Neural cell (in vitro differentiated cells): Measurements from ENCODE around the gene SLC24A3. TPM values are rescaled to one million over a fixed set of nuclear protein-coding genes. Genes with fewer than 3 reads are reported as not detected.

Experiments used
- H2AFZ ChIP-seq: fragments of 200-600, 300-800 bp; sonication (generic), shearing (Covaris generic); 2 replicates; pipeline ENCODE4 v1.6.0; 2014; ENCODE audit warnings: low read depth, mild to moderate bottlenecking, antibody characterized with exemption, low read length, moderate library complexity
- H3F3A ChIP-seq: fragments of 200-600 bp; shearing (Covaris generic); 2 replicates; pipeline ENCODE4 v1.6.1; 2016; ENCODE audit warnings: mild to moderate bottlenecking, moderate library complexity, mixed read lengths, antibody characterized with exemption, low read length; ENCODE audit not compliant: insufficient read depth, poor library complexity, severe bottlenecking
- H3K27ac ChIP-seq: fragments of 200-600, 300-800 bp; sonication (generic), shearing (Covaris generic); 2 replicates; pipeline ENCODE4 v1.5.1; 2014; ENCODE audit warnings: mild to moderate bottlenecking, low read length, moderate library complexity
- H3K27me3 ChIP-seq: fragments of 300-800, 200-600 bp; sonication (generic), shearing (Covaris generic); 2 replicates; pipeline ENCODE4 v1.6.0; 2014; ENCODE audit warnings: mild to moderate bottlenecking, low read depth, low read length, moderate library complexity; ENCODE audit not compliant: insufficient read depth
- H3K36me3 ChIP-seq: fragments of 300-800, 200-600 bp; sonication (generic), shearing (Covaris generic); 2 replicates; pipeline ENCODE4 v1.5.1; 2014; ENCODE audit warnings: mild to moderate bottlenecking, antibody characterized with exemption, low read length, moderate library complexity; ENCODE audit not compliant: insufficient read depth
- H3K4me2 ChIP-seq: fragments of 300-800, 200-600 bp; sonication (generic), shearing (Covaris generic); 2 replicates; pipeline ENCODE4 v1.6.0; 2014; ENCODE audit warnings: mild to moderate bottlenecking, low read length
- H3K4me3 ChIP-seq: fragments of 300-800, 200-600 bp; sonication (generic), shearing (Covaris generic); 2 replicates; pipeline ENCODE4 v1.5.1; 2014; ENCODE audit warnings: mild to moderate bottlenecking, low read length, moderate library complexity
- H3K79me2 ChIP-seq: fragments of 200-600 bp; shearing (Covaris generic); replicated peaks from 2 replicates; pipeline ENCODE4 v1.6.0; 2014; ENCODE audit warnings: mild to moderate bottlenecking, low read length, moderate library complexity; ENCODE audit not compliant: insufficient read depth
- H3K9ac ChIP-seq: fragments of 300-800, 200-600 bp; sonication (generic), shearing (Covaris generic); 2 replicates; pipeline ENCODE4 v1.6.1; 2016; ENCODE audit warnings: mild to moderate bottlenecking, low read length, mixed read lengths
- H3K9me2 ChIP-seq: fragments of 200-600 bp; shearing (Covaris generic); 2 replicates; pipeline ENCODE4 v1.6.1; 2016; ENCODE audit warnings: mild to moderate bottlenecking, low read length, mixed read lengths; ENCODE audit not compliant: insufficient read depth
- H3K9me3 ChIP-seq: fragments of 200-600, 300-800 bp; sonication (generic), shearing (Covaris generic); 2 replicates; pipeline ENCODE4 v1.6.1; 2016; ENCODE audit warnings: mild to moderate bottlenecking, mixed run types, low read length, moderate library complexity, mixed read lengths
- H4K20me1 ChIP-seq: fragments of 200-600 bp; shearing (Covaris generic); 2 replicates; pipeline ENCODE4 v1.6.1; 2016; ENCODE audit warnings: mild to moderate bottlenecking, mixed run types; ENCODE audit not compliant: insufficient read depth
- CTCF ChIP-seq: fragments of 450-650 bp; IDR thresholded peaks from 2 replicates; pipeline ENCODE4 v1.5.1; 2014; ENCODE audit warnings: antibody characterized with exemption, mild to moderate bottlenecking, moderate library complexity; ENCODE audit not compliant: poor library complexity, severe bottlenecking
- EP300 ChIP-seq: fragments of 450-650 bp; conservative IDR thresholded peaks from 2 replicates; pipeline ENCODE4 v1.6.1; 2014; ENCODE audit warnings: antibody characterized with exemption, mild to moderate bottlenecking, moderate library complexity; ENCODE audit not compliant: poor library complexity, severe bottlenecking
- EZH2 ChIP-seq: fragments of 200-600, 300-800 bp; shearing (Covaris generic), sonication (generic); IDR thresholded peaks from 2 replicates; pipeline ENCODE4 v1.6.1; 2014; ENCODE audit warnings: antibody characterized with exemption, low read length, borderline replicate concordance, mild to moderate bottlenecking; ENCODE audit not compliant: insufficient read depth, poor library complexity, severe bottlenecking
- MXI1 ChIP-seq: fragments of 450-650 bp; conservative IDR thresholded peaks from 2 replicates; pipeline ENCODE4 v1.6.1; 2014; ENCODE audit warnings: antibody characterized with exemption, mild to moderate bottlenecking; ENCODE audit not compliant: poor library complexity, severe bottlenecking
- POLR2AphosphoS5 ChIP-seq: IDR thresholded peaks from 2 replicates; pipeline ENCODE4 v1.6.1; 2012
- RAD21 ChIP-seq: fragments of 450-650 bp; conservative IDR thresholded peaks from 2 replicates; pipeline ENCODE4 v1.6.1; 2014; ENCODE audit warnings: antibody characterized with exemption, mild to moderate bottlenecking, moderate library complexity
- REST ChIP-seq: IDR thresholded peaks from 2 replicates; pipeline ENCODE4 v1.6.1; 2012; ENCODE audit warnings: borderline replicate concordance
- SMC3 ChIP-seq: fragments of 450-650 bp; conservative IDR thresholded peaks from 2 replicates; pipeline ENCODE4 v1.6.1; 2014; ENCODE audit warnings: antibody characterized with exemption, mild to moderate bottlenecking, moderate library complexity; ENCODE audit not compliant: poor library complexity
- TAF1 ChIP-seq: IDR thresholded peaks from 2 replicates; pipeline ENCODE4 v1.6.1; 2012; ENCODE audit warnings: low read depth
- polyA plus RNA-seq: library from polyadenylated mRNA; depleted of rRNA; stranded (reverse); fragments of >200 nt; gene quantifications from 2 replicates; pipeline ENCODE4 v1.2.3, GENCODE V29; 2014

Gene SLC24A3
- polyA plus RNA-seq, 1 donor from 2014 or later = 6.5 TPM

GRCh38 chr20:19330731-19331130, 118.3 kb downstream of the SLC24A3 start:
- TF ChIP-seq TAF1 = no peak
- no peak for TF ChIP-seq EZH2
- no peak for TF ChIP-seq REST
- Histone ChIP-seq H3K9ac (no peak overlapping the region), H2AFZ (no peak overlapping the region), H3K4me3 (no peak overlapping the region), H3K79me2 (no peaks in the 10 kb centered on the region), H3K27me3 (no peaks in the 10 kb centered on the region), H4K20me1 (no peaks in the 10 kb centered on the region), H3K4me2 (no peak overlapping the region), H3K9me2 (no peaks in the 10 kb centered on the region), H3K9me3 (no peaks in the 10 kb centered on the region), H3F3A (no peaks in the 10 kb centered on the region), H3K36me3 (no peaks in the 10 kb centered on the region), H3K27ac (no peak overlapping the region)

- no peaks in the 10 kb centered on the region for H3K79me2 ChIP-seq
- TF ChIP-seq EP300 (no peak), RAD21 (no peak), MXI1 (no peak), SMC3 (no peak), EZH2 (no peak), POLR2AphosphoS5 (no peak), TAF1 (no peak), REST (no peak), CTCF (no peak)
- H3K9me3 ChIP-seq = no peaks in the 10 kb centered on the region
- H3F3A ChIP-seq = no peaks in the 10 kb centered on the region
- H4K20me1 ChIP-seq = no peaks in the 10 kb centered on the region
- H2AFZ ChIP-seq = no peak overlapping the region
- no peaks in the 10 kb centered on the region for H3K9me2 ChIP-seq
- H3K27me3 ChIP-seq = no peaks in the 10 kb centered on the region
- no peak overlapping the region for H3K4me2 ChIP-seq
- H3K27ac ChIP-seq = no peak overlapping the region
- no peak overlapping the region for H3K4me3 ChIP-seq
- H3K9ac ChIP-seq = no peak overlapping the region
- H3K36me3 ChIP-seq = no peaks in the 10 kb centered on the region
These were observed 121.1 kb downstream of the SLC24A3 start for GRCh38 chr20:19333563-19333962.
